ENCODE results near the gene MRC2.

Gene MRC2

DNA sequence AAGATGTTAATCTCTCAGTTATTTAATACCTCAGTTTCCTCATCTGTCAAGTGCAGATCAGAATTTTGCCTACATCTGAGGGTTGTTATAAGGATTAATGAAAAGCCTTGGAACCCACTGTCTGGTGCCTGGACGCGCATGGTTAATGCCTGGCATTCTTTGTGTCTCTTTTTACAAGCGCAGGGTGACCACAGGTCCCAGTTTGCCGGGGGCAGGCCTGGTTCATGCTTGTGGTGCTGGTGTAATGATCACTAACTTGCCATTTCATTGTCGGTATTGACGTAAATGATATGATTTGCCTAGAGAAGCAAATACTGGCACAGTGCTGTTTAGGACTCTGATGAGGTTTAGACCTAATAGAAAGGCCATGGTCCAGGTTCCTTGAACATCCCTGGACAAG is 23.1 kb downstream of the MRC2 start (continued):
- TF ChIP-seq CREB5 (CRISPR knock-in tag; IDR thresholded peaks at IDR 0.05; ENCODE audit: low read depth): no peak
- TF ChIP-seq, protein P1, sequence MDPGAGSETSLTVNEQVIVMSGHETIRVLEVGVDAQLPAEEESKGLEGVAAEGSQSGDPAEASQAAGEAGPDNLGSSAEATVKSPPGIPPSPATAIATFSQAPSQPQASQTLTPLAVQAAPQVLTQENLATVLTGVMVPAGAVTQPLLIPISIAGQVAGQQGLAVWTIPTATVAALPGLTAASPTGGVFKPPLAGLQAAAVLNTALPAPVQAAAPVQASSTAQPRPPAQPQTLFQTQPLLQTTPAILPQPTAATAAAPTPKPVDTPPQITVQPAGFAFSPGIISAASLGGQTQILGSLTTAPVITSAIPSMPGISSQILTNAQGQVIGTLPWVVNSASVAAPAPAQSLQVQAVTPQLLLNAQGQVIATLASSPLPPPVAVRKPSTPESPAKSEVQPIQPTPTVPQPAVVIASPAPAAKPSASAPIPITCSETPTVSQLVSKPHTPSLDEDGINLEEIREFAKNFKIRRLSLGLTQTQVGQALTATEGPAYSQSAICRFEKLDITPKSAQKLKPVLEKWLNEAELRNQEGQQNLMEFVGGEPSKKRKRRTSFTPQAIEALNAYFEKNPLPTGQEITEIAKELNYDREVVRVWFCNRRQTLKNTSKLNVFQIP (CRISPR knock-in tag; IDR thresholded peaks at IDR 0.05; ENCODE audit: borderline replicate concordance, low read depth): no peak

DNA sequence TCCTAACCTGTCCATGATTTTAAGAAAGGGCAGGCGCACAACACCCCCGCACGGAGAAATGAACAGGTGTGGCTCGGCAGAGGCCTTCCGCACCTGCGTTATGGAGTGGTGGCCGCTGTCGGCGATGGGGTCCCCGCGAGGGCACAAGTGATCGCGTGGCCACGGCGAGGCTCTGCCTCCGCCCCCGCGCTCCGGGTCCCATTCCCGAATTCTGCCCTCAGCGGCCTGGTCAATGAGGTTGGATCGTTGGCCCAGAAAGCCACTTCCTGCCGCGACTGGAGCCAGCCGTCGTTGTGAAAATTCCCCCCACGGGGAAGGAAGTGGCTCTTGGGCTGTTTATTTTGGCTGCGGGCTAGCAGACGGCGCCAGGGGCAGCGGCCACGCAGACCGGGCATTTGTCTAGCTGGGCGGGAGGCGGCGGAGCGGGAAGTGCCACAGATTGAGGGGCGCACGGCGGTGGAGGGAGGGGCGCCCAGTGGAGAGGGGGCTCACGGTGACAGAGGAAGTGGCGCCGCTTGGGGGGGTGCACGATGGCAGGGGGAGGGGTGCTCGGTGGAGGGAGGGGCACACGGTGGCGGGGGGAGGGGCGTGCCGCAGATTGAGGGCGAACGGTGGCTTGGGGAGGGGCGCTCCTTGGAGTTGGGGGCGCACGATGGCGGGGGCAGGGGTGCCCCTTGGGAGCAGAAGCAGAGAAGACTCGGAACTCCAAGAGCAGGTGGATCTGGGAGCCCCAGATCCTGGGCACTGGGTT is 25.0 kb downstream of the MRC2 start:
- ATAC-seq: peak; percentile 55

More for the DNA sequence above, 25.0 kb downstream of the MRC2 start:
- no peak; the same call in 1 of the 2 replicates for TF ChIP-seq ZFP30 (CRISPR knock-in tag; IDR thresholded peaks at IDR 0.05)
- no peak for TF ChIP-seq TOX (CRISPR knock-in tag; IDR thresholded peaks at IDR 0.05; ENCODE audit: borderline replicate concordance)
- TF ChIP-seq RARB (CRISPR knock-in tag; IDR thresholded peaks at IDR 0.05): no peak
- no peak for TF ChIP-seq OSR1 (CRISPR knock-in tag; IDR thresholded peaks at IDR 0.05)
- no peak for TF ChIP-seq ZNF70 (CRISPR knock-in tag; IDR thresholded peaks at IDR 0.05)
- no peak for TF ChIP-seq CSRNP3 (CRISPR knock-in tag; IDR thresholded peaks at IDR 0.05)
- no peak for TF ChIP-seq GLIS3 (CRISPR knock-in tag; IDR thresholded peaks at IDR 0.05)
- 0 out of 2 replicates have a peak, but pooled peaks have one; percentile 24 for TF ChIP-seq ZNF8 (CRISPR knock-in tag; IDR thresholded peaks at IDR 0.05)
- TF ChIP-seq, protein P2, sequence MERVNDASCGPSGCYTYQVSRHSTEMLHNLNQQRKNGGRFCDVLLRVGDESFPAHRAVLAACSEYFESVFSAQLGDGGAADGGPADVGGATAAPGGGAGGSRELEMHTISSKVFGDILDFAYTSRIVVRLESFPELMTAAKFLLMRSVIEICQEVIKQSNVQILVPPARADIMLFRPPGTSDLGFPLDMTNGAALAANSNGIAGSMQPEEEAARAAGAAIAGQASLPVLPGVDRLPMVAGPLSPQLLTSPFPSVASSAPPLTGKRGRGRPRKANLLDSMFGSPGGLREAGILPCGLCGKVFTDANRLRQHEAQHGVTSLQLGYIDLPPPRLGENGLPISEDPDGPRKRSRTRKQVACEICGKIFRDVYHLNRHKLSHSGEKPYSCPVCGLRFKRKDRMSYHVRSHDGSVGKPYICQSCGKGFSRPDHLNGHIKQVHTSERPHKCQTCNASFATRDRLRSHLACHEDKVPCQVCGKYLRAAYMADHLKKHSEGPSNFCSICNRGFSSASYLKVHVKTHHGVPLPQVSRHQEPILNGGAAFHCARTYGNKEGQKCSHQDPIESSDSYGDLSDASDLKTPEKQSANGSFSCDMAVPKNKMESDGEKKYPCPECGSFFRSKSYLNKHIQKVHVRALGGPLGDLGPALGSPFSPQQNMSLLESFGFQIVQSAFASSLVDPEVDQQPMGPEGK (CRISPR knock-in tag; IDR thresholded peaks at IDR 0.05; ENCODE audit: borderline replicate concordance): peak; percentile 63; the same call in 1 of the 2 replicates
- TF ChIP-seq, protein P1 (CRISPR knock-in tag; IDR thresholded peaks at IDR 0.05; ENCODE audit: borderline replicate concordance, low read depth): no peak
- TF ChIP-seq ZNF565 (CRISPR knock-in tag; conservative IDR thresholded peaks at IDR 0.05; ENCODE audit: low read depth): peak; percentile 83; the same call in 1 of the 2 replicates
- no peak for TF ChIP-seq PPARA (CRISPR knock-in tag; IDR thresholded peaks at IDR 0.05; ENCODE audit: borderline replicate concordance)
- TF ChIP-seq TCF4 (CRISPR knock-in tag; IDR thresholded peaks at IDR 0.05; ENCODE audit: borderline replicate concordance): no peak
- TF ChIP-seq TSHZ2 (CRISPR knock-in tag; IDR thresholded peaks at IDR 0.05): peak; percentile 77
- no peak for TF ChIP-seq ZC3H10 (CRISPR knock-in tag; IDR thresholded peaks at IDR 0.05)
- peak; percentile 72; the same call in 1 of the 2 replicates for TF ChIP-seq SNAI2 (CRISPR knock-in tag; IDR thresholded peaks at IDR 0.05)
- TF ChIP-seq ESRRG (CRISPR knock-in tag; IDR thresholded peaks at IDR 0.05): no peak
- TF ChIP-seq CREB5 (CRISPR knock-in tag; IDR thresholded peaks at IDR 0.05; ENCODE audit: low read depth): no peak
- no peak for TF ChIP-seq ISL1 (CRISPR knock-in tag; IDR thresholded peaks at IDR 0.05)
- no peak for TF ChIP-seq ARNTL (CRISPR knock-in tag; IDR thresholded peaks at IDR 0.05; ENCODE audit: borderline replicate concordance, low read depth)
- no peak for TF ChIP-seq BACH2 (CRISPR knock-in tag; IDR thresholded peaks at IDR 0.05; ENCODE audit: borderline replicate concordance)
- TF ChIP-seq ZFP3 (CRISPR knock-in tag; IDR thresholded peaks at IDR 0.05): peak; percentile 66; the same call in 1 of the 2 replicates
- TF ChIP-seq CSDC2 (CRISPR knock-in tag; IDR thresholded peaks at IDR 0.05): peak; percentile 65; the same call in 1 of the 2 replicates

Measured in SK-N-SH treated with all-trans-retinoic acid at 6 μM for 48 hours (cell line).